SK-N-MC (cell line): Measurements from ENCODE around the gene MARK3.

ENCODE experiments used
- EZH2 ChIP-seq: fragments of 200-600 bp; sonication (generic); IDR thresholded peaks from one replicate; pipeline ENCODE4 v1.6.1; 2017; ENCODE audit warnings: antibody characterized with exemption
- FOXP2 ChIP-seq: optimal IDR thresholded peaks from 2 replicates; pipeline ENCODE3; 2011; ENCODE audit warnings: mild to moderate bottlenecking, moderate library complexity; ENCODE audit not compliant: insufficient read depth; ENCODE audit errors: extremely low read length, control extremely low read depth
- POLR2AphosphoS5 ChIP-seq: IDR thresholded peaks from 2 replicates; pipeline ENCODE4 v1.6.1; 2012; ENCODE audit warnings: mild to moderate bottlenecking, low read depth, low read length, borderline replicate concordance

DNA sequence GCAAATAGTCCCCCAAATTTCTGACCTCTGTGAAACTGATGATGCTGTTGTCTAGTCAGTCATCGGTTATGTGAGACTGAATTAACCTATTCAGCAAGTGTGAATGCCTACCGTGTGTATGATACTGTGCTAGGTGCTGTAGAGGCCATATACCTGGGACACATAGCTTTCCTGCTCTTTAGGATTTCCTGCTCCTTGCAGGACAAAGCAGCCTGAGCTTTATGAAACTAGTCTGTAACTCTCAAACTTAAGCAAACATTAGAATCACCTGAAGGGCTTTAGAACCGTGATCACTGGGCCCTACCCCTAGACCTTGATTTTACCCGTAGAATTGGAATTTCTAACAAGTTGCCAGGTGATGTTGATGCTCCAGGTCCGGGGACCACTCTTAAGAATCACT lies 6.9 kb downstream of the MARK3 start:
- TF ChIP-seq EZH2: no peak
- TF ChIP-seq POLR2AphosphoS5: no peak
- TF ChIP-seq FOXP2: no peak
